Naive thymus-derived CD8-positive, alpha-beta T cell (primary cell): ENCODE data around the gene OR4K1. TPM values are rescaled to one million over a fixed set of nuclear protein-coding genes. Genes with fewer than 3 reads are reported as not detected.

Experiments used
- ATAC-seq, 2 donors: fragments of 150-1000 bp; cut with Tn5 transposase in 1 of 2; sonication (Bioruptor Pico), chemical (Tn5 transposase) in 1 of 2; 1 replicate in 1 of 2; 2 replicates in 1 of 2; pipeline ENCODE4 v1.10.0; 2021; ENCODE audit warnings: mild to moderate bottlenecking in 2 of 2, moderate library complexity in 2 of 2
- POLR2A ChIA-PET: fragments of 350-600 bp; sonication (Branson Sonifier 250); formaldehyde crosslinking; loops from one replicate; lab custom pipeline; 2021; ENCODE audit warnings: antibody characterized with exemption; lab: Charles Lee
- DNase-seq, 10 donors: peaks; one replicate each; pipeline versions ENCODE4 v3.0.0 to v3.0.0-alpha.2; 2020 to 2022
- H3K27ac Mint-ChIP-seq, 10 donors: one replicate each; pipeline ENCODE4 v1.8.0; 2020 to 2022; ENCODE audit warnings: mild to moderate bottlenecking in 10 of 10, mixed read lengths in 10 of 10, moderate library complexity in 4 of 10, inconsistent platforms in 1 of 10
- H3K27me3 Mint-ChIP-seq, 5 donors: one replicate each; pipeline ENCODE4 v1.8.0; 2021 to 2022; ENCODE audit warnings: mixed read lengths in 5 of 5
- H3K36me3 Mint-ChIP-seq, 3 donors: one replicate each; pipeline ENCODE4 v1.8.0; 2020 to 2022; ENCODE audit warnings: mixed read lengths in 3 of 3, mild to moderate bottlenecking in 2 of 3, inconsistent platforms in 1 of 3
- H3K4me1 Mint-ChIP-seq, 4 donors: one replicate each; pipeline ENCODE4 v1.8.0; 2021 to 2022; ENCODE audit warnings: mixed read lengths in 4 of 4
- H3K4me3 Mint-ChIP-seq, 10 donors: one replicate each; pipeline ENCODE4 v1.8.0; 2020 to 2022; ENCODE audit warnings: mild to moderate bottlenecking in 10 of 10, mixed read lengths in 10 of 10, moderate library complexity in 6 of 10, inconsistent platforms in 1 of 10
- H3K9me3 Mint-ChIP-seq, 9 donors: one replicate each; pipeline ENCODE4 v1.8.0; 2020 to 2022; ENCODE audit warnings: mixed read lengths in 9 of 9, mild to moderate bottlenecking in 3 of 9, inconsistent platforms in 1 of 9, moderate library complexity in 1 of 9
- polyA plus RNA-seq, 3 donors: library from polyadenylated mRNA; unstranded; fragments of 300-500 nt; fragmentation: Illumina TruSeq; gene quantifications; one replicate each; pipeline ENCODE4 v1.2.3, GENCODE V29; 2021
- total RNA-seq, 8 experiments: library from RNA in 2 of 8; stranded (reverse) in 2 of 8; gene quantifications; one replicate each; pipeline ENCODE4 v1.2.3 and lab custom pipeline; 2021 to 2026

OR4K1 gene, protein sequence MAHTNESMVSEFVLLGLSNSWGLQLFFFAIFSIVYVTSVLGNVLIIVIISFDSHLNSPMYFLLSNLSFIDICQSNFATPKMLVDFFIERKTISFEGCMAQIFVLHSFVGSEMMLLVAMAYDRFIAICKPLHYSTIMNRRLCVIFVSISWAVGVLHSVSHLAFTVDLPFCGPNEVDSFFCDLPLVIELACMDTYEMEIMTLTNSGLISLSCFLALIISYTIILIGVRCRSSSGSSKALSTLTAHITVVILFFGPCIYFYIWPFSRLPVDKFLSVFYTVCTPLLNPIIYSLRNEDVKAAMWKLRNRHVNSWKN
- total RNA-seq (not detected), polyA plus RNA-seq (not detected), total RNA-seq (lab: John Stamatoyannopoulos, UW) (0 reads per million in 6 experiments)

DNA sequence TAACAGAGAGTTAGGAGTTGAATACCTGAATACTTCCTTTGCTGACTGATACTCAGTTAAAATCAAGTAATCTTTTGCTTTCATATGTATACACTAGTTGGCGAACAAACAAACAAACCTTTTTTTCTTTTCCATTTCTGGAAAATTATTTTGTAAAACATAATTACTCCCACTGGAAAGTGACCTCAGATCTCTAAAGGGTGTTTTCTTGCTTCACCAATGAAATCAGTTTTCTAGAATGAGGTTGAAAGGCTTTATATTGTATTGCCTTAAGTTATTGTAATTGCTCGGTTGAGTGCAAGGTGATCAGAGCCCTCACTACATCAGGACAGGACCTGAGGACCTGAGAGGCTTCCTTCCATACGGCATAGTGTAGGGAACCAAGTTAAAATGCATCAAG, at the start of gene OR4K1:
Gene OR4K1 (plus strand): TSS at position 301 of the 400 bp plus-strand sequence. CDS start 4,750 bp downstream, outside the sequence.
- H3K27me3 Mint-ChIP-seq, result peaks cover 0 to 4% (median 2%) of the 10 kb centered on the region in 5 donors
- POLR2A ChIA-PET, result no interaction called here
- H3K4me1 Mint-ChIP-seq, result peaks cover 0 to 2% (median 0%) of the 10 kb centered on the region in 4 donors
- H3K4me3 Mint-ChIP-seq, result no peak within 1 kb of the TSS
- no peaks in the 10 kb centered on the region for H3K36me3 Mint-ChIP-seq
- peak in 1 of 2 donors; percentile 21 for ATAC-seq
- no peaks in the 10 kb centered on the region for H3K9me3 Mint-ChIP-seq
- H3K27ac Mint-ChIP-seq, result no peak within 1 kb of the TSS
- DNase-seq, result no peak

DNA sequence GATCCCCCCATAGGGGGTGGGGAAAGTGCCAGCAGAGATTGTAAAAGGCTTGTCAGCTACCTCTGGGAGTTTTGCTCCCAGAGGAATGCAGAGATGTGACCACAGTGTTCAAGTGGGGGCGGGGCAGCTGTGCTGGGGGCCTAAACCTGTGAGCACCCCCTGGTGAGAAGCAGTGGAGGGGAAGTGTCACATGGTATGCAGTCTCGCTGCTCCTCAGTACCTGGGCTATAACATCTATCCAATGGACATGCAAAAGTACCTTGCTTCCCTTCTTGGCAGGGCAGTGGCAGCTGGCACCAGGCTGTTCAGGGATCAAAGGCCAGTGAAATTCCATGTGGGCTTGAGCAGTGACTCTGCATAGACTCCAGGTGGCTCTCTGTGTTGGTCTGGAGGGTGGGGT, 35.4 kb upstream of the OR4K1 start:
- Mint-ChIP-seq H3K27ac (no peak overlapping the region), H3K4me3 (no peak overlapping the region), H3K27me3 (peaks cover 0 to 14% (median 2%) of the 10 kb centered on the region in 5 donors), H3K4me1 (no peaks in the 10 kb centered on the region), H3K36me3 (peaks cover 0 to 29% (median 26%) of the 10 kb centered on the region in 3 donors), H3K9me3 (peaks cover 7 to 58% (median 37%) of the 10 kb centered on the region in 9 donors)
- DNase-seq (no peak), ATAC-seq (no peak)
- POLR2A ChIA-PET, result no interaction called here

DNA sequence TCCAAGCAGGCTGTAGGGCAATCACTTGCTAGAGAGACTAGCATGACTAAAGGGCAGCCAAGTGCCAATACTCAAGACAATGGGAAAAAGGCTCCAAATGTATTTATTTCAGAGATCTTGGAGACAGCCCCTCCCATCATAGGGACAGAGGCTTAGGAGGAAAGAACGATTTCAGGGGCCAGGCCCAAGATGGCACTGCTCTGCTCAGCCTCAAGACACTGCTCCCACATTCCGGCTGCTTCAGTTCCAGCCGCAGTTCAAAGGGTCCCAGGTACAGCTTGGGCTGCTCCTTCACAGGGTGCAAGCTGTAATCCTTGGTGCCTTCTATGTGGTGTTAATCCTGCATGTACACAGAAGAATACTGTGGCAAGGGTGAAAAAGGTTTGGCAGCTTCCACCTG, 29.7 kb upstream of the OR4K1 start:
- Mint-ChIP-seq H3K4me1 (no peaks in the 10 kb centered on the region), H3K27ac (no peak overlapping the region), H3K36me3 (peaks cover 0 to 15% (median 10%) of the 10 kb centered on the region in 3 donors), H3K27me3 (peaks cover 0 to 26% (median 3%) of the 10 kb centered on the region in 5 donors), H3K4me3 (no peak overlapping the region), H3K9me3 (peaks cover 9 to 59% (median 25%) of the 10 kb centered on the region in 9 donors)
- POLR2A ChIA-PET, result no interaction called here
- DNase-seq (no peak), ATAC-seq (no peak)

DNA sequence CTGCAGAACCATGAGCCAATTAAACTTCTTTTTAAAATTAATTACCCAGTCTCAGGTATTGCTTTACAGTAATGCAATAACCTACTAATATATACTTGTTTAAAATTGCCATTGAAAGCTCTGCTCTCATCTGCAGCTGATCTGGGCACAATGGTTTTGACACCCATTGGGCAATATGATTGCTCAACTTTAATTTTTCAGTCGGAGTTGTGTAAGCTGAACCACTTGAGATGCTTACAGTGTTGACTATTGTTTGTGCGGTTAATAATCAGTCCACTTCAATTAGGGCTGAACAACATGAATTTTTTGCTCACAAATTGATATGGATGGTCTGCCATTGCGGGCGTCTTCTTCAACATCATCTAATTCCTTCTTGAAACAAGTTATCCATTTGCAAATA, 28.3 kb upstream of the OR4K1 start:
- POLR2A ChIA-PET, result no interaction called here
- no peak overlapping the region for H3K27ac Mint-ChIP-seq
- ATAC-seq, result no peak
- H3K27me3 Mint-ChIP-seq, result peaks cover 0 to 26% (median 3%) of the 10 kb centered on the region in 5 donors
- H3K4me1 Mint-ChIP-seq, result no peaks in the 10 kb centered on the region
- peaks cover 0 to 5% (median 3%) of the 10 kb centered on the region in 3 donors for H3K36me3 Mint-ChIP-seq
- H3K4me3 Mint-ChIP-seq, result no peak overlapping the region
- DNase-seq, result no peak
- H3K9me3 Mint-ChIP-seq, result peaks cover 5 to 45% (median 11%) of the 10 kb centered on the region in 9 donors

DNA sequence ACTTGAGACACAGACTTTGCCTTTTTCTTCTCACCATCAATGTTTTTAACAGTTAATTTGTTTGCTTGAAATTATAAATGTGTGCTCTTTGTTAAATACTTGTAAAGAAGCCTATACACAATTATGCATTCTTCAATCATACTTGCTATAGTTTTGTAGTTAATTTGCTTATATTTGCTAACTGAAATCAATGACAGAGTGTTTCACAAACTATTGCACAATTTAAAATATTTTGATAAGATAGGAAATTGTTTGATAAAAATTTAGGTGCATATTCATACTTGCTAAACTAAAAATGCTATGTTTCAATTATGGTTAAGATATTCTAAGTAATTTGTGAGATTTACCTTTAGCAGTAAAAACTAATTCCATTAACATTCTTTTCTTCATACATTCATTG, 24.1 kb upstream of the OR4K1 start:
- ATAC-seq, result no peak
- Mint-ChIP-seq H3K4me3 (no peak overlapping the region), H3K36me3 (peaks cover 0 to 7% (median 3%) of the 10 kb centered on the region in 3 donors), H3K27ac (no peak overlapping the region), H3K27me3 (peaks cover 0 to 18% (median 6%) of the 10 kb centered on the region in 5 donors), H3K9me3 (peaks cover 6 to 27% (median 9%) of the 10 kb centered on the region in 9 donors), H3K4me1 (no peaks in the 10 kb centered on the region)
- POLR2A ChIA-PET, result no interaction called here
- no peak for DNase-seq

DNA sequence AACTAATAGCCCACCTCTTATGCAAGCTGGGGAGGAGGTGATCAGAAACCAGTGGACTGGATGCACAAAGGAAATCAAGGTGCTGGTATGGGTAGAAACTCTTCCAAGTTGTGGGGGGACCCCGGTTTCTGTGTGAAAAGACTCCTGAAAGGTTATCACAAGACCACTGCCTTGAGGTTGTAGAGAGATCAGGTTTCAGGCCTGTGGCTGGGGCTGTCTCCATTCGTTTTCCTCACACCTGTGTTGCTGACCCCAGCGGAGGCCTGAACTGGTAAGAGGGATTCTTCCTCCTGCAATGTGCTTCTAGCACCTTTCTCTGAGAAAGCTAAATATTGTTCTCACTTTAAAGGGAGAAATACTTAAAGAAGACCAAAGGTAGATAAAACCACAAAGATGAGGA, 19.6 kb upstream of the OR4K1 start:
- peaks cover 2 to 16% (median 10%) of the 10 kb centered on the region in 9 donors for H3K9me3 Mint-ChIP-seq
- H3K27me3 Mint-ChIP-seq, result peaks cover 0 to 13% (median 4%) of the 10 kb centered on the region in 5 donors
- no peak overlapping the region for H3K27ac Mint-ChIP-seq
- no peaks in the 10 kb centered on the region for H3K4me1 Mint-ChIP-seq
- DNase-seq, result no peak
- no peak overlapping the region for H3K4me3 Mint-ChIP-seq
- POLR2A ChIA-PET, result no interaction called here
- H3K36me3 Mint-ChIP-seq, result peaks cover 0 to 10% (median 4%) of the 10 kb centered on the region in 3 donors
- ATAC-seq, result no peak

DNA sequence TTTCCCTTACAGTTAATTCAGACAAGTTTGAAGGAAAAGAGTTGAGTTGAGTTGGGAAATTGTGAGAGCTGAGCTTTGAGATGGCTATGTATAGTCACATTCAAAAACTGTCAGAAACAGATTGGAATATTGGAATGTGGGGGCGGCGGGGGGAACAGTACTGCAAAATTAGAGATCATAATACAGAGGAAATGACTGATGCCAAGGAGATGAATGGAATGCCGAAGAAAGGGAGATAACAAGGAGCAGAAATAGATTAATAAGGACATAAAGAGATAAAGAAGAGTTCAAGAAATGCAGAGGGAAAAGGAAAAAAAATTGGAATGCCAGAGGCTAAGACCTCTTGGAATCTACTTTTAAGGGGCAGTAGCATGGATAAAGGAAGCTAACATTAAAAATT, 13.5 kb upstream of the OR4K1 start:
- no peaks in the 10 kb centered on the region for H3K36me3 Mint-ChIP-seq
- POLR2A ChIA-PET, result no interaction called here
- no peaks in the 10 kb centered on the region for H3K4me1 Mint-ChIP-seq
- H3K4me3 Mint-ChIP-seq, result no peak overlapping the region
- no peaks in the 10 kb centered on the region for H3K9me3 Mint-ChIP-seq
- DNase-seq (no peak), ATAC-seq (no peak)
- H3K27ac Mint-ChIP-seq, result no peak overlapping the region
- H3K27me3 Mint-ChIP-seq, result no peaks in the 10 kb centered on the region

DNA sequence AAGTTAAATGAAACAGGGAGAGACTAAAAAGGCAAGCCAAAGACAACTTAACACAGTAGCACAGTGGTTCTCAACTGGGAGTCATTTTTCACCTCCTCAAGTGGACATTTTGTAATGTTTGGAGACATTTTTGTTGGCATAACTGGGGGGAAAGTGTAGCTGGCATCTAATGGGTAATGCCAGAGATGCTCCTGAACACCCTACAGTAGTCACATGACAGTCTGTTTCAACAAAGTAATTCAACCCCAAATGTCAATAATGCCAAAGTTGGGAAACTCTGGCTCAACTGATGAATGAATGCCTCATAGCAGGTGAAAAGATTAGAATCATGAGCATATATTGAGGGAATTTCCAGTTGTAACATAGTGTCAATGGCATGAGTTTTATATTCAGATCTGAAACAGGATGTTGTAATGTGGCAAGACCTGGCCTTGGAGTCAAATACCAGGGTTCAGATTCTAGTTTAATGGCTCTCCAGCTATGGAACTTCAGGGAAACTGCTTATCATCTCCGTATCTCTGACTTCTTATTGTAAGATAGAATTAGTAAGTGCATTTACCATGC, 12.7 kb upstream of the OR4K1 start:
- Mint-ChIP-seq H3K27ac (no peak overlapping the region), H3K4me1 (no peaks in the 10 kb centered on the region)
- no peak for DNase-seq

DNA sequence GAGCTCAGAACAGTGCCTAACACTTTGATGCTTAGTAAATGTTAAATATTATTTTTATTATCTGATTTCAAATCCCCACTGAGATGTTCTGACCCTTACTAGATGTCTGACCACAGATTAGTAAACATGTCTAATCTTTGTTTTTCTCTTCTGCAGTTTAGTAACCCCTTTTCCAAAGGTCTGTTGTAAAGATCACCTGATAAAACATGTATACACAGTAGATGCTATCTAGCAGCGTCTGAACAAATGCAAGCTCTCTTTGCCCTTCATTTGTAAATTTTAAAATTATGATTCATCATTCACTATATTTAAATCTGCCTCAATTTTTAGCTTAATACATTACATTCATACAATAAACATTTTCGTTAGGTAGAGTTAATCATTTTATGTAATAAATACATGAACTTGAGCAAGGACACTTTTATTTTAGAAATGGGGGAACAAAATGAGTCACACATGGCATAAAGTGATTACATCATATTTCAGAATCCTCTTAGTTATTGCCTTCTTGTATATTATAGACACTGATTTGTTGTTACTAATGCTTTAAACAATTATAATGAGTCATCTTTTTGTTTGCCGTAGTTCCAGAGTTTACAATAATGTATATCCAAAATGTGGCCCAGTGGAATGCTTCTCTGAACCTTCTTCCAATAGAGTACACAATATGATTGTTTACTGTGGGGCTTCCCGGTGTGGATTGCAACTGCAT, 12.0 kb upstream of the OR4K1 start:
- Mint-ChIP-seq H3K27me3 (no peaks in the 10 kb centered on the region), H3K4me1 (no peaks in the 10 kb centered on the region), H3K27ac (no peak overlapping the region), H3K9me3 (no peaks in the 10 kb centered on the region), H3K4me3 (no peak overlapping the region), H3K36me3 (no peaks in the 10 kb centered on the region)
- no peak for ATAC-seq
- POLR2A ChIA-PET, result no interaction called here
- DNase-seq, result no peak

More for the DNA sequence above, 12.7 kb upstream of the OR4K1 start:
- Mint-ChIP-seq H3K4me3 (no peak overlapping the region), H3K9me3 (no peaks in the 10 kb centered on the region), H3K27me3 (no peaks in the 10 kb centered on the region), H3K36me3 (no peaks in the 10 kb centered on the region)
- POLR2A ChIA-PET, result no interaction called here
- ATAC-seq, result peak in 1 of 2 donors; percentile 30

DNA sequence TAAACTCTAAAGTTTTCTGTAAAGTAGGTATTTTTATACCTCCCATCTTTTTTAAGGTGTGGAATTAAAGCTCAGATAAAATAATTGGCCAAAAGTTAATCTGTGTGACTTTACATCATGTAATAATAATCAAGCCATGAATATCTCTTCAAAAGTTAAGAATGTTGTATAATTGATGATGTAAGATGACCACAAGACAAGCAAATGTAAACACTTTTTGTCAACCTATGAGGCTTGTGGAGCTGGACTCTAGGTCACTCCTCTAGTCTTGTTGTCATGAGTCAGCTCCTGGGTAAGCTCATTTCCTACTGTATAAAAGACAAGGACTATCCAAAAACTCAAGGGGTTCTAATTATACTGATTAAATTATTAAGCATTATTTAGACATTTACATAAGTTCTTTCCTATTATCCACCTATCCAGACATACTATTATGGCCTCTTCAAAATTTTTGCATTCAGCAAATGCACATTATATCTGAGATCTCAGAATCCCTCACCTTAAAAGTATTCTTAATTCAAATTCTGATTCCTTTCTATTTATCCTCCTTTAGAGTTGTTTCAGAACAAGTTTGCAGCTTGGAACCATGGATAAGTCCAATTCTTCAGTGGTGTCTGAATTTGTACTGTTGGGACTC, 10.6 kb upstream of the OR4K1 start, which contains the start of gene OR4K5:
Gene OR4K5 (plus strand): TSS at position 587 of the 637 bp plus-strand sequence. CDS start 0 bp downstream, at position 587.
- H3K27ac Mint-ChIP-seq, result no peak within 1 kb of the TSS
- H3K4me1 Mint-ChIP-seq, result no peaks in the 10 kb centered on the region
- H3K27me3 Mint-ChIP-seq, result no peaks in the 10 kb centered on the region
- H3K36me3 Mint-ChIP-seq, result no peaks in the 10 kb centered on the region
- no peak within 1 kb of the TSS for H3K4me3 Mint-ChIP-seq
- DNase-seq (no peak), ATAC-seq (no peak)
- POLR2A ChIA-PET, result no interaction called here
- peaks cover 0 to 3% (median 0%) of the 10 kb centered on the region in 9 donors for H3K9me3 Mint-ChIP-seq

DNA sequence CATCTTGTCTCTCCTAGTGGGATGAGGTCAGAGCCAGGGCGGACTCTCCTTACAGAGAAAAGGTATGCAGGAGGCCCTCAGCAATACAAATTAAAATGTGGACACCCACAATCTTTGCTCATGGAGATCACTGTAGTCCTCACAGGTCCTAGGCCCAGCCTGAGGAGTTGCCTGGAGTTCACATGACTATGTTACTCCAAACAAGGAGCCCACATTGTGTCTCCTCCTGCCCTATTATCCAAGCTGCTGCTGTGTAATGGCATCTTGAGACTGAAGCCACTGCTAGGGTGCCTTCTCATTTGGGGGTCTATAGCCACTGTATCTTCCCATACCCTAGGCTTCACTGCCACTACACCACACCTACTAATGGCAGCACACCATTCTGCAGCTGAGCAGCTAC, 11.0 kb downstream of the OR4K1 start:
- no peak overlapping the region for H3K4me3 Mint-ChIP-seq
- H3K27ac Mint-ChIP-seq, result no peak overlapping the region
- peaks cover 0 to 7% (median 1%) of the 10 kb centered on the region in 9 donors for H3K9me3 Mint-ChIP-seq
- peaks cover 0 to 1% (median 0%) of the 10 kb centered on the region in 3 donors for H3K36me3 Mint-ChIP-seq
- peaks cover 0 to 3% (median 0%) of the 10 kb centered on the region in 5 donors for H3K27me3 Mint-ChIP-seq
- no peaks in the 10 kb centered on the region for H3K4me1 Mint-ChIP-seq
- POLR2A ChIA-PET, result no interaction called here
- ATAC-seq (peak in 1 of 2 donors; percentile 23), DNase-seq (no peak)

DNA sequence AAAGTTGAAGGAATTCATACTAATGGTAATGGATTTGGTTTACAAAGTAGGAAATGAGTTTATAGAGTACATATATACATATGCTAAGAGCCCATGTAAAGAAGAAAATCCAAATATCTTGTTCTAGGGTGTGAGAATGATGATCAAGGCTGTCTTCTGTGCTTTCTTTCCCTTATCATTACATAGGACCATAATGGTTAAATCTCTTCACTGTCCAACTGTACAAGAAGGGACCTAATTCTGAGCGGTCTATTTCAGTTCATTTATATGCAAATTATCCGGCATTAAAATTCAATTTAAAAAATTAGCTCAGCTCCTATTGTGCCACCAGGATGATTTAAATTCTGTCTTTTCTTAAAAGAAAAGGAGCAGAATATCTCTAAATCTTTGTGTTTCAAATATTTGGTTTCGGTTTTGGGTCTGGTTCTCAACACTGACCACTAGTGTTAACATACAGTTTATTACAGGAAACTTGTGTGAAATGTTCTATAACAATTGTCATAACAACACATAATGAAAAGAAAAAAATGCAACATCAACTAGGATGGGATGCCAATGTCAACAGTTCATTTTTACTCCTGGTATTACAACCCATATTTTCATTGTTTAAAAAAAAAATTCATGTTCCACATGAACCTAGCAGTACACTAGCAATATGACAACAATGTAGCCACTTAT, 16.8 kb downstream of the OR4K1 start:
- no peak overlapping the region for H3K4me3 Mint-ChIP-seq
- H3K4me1 Mint-ChIP-seq, result peaks cover 0 to 2% (median 0%) of the 10 kb centered on the region in 4 donors
- H3K27me3 Mint-ChIP-seq, result no peaks in the 10 kb centered on the region
- POLR2A ChIA-PET, result no interaction called here
- no peak overlapping the region for H3K27ac Mint-ChIP-seq
- H3K36me3 Mint-ChIP-seq, result peaks cover 0 to 5% (median 0%) of the 10 kb centered on the region in 3 donors
- DNase-seq, result no peak
- ATAC-seq, result no peak
- peaks cover 0 to 9% (median 2%) of the 10 kb centered on the region in 9 donors for H3K9me3 Mint-ChIP-seq
